Caco-2 (cell line): ENCODE data around the gene ZBTB3. TPM values are rescaled to one million over a fixed set of nuclear protein-coding genes. Genes with fewer than 3 reads are reported as not detected.

Experiments used
- BruUV-seq: library from RNA; stranded (reverse); fragments of 400-500 nt; replicated peaks from 2 replicates; lab custom pipeline; 2021; lab: Mats Ljungman, UMichigan
- CTCF ChIA-PET: fragments of 300-600 bp; sonication (Branson Sonifier 250); formaldehyde crosslinking; loops from one replicate; lab custom pipeline; 2022; ENCODE audit warnings: antibody characterized with exemption; lab: Charles Lee
- POLR2A ChIA-PET: fragments of 300-600 bp; sonication (Branson Sonifier 250); formaldehyde crosslinking; loops from one replicate; lab custom pipeline; 2022; ENCODE audit warnings: antibody characterized with exemption; lab: Charles Lee
- DNase-seq, 2 experiments: peaks; one replicate each; pipeline versions ENCODE4 v3.0.0 to v3.0.0-alpha.2; 2020 to 2022
- H3K27me3 ChIP-seq: replicated peaks from 2 replicates; pipeline ENCODE4 v1.6.0; 2011; ENCODE audit warnings: low read length; ENCODE audit not compliant: control insufficient read depth, insufficient read depth
- H3K36me3 ChIP-seq: 2 replicates; pipeline ENCODE4 v1.5.1; 2011; ENCODE audit warnings: low read length; ENCODE audit not compliant: control insufficient read depth, insufficient read depth
- H3K4me1 ChIP-seq: fragments of 250-450 bp; sonication (Bioruptor Pico); 2 replicates; pipeline ENCODE4 v1.5.1; 2020; ENCODE audit warnings: mild to moderate bottlenecking
- H3K4me3 ChIP-seq: 2 replicates; pipeline ENCODE4 v1.5.1; 2011; ENCODE audit warnings: low read depth, mild to moderate bottlenecking, control low read depth, low read length
- H3K9me3 ChIP-seq: fragments of 250-450 bp; sonication (Bioruptor Pico); 2 replicates; pipeline ENCODE4 v1.5.1; 2020; ENCODE audit warnings: mild to moderate bottlenecking, moderate library complexity
- H3K27ac Mint-ChIP-seq: one replicate; pipeline ENCODE4 v1.8.0; 2022; ENCODE audit warnings: mixed read lengths; ENCODE audit not compliant: unreplicated experiment
- H3K27me3 Mint-ChIP-seq: one replicate; pipeline ENCODE4 v1.8.0; 2022; ENCODE audit warnings: mixed read lengths; ENCODE audit not compliant: insufficient read depth, unreplicated experiment
- H3K36me3 Mint-ChIP-seq: one replicate; pipeline ENCODE4 v1.8.0; 2022; ENCODE audit warnings: mild to moderate bottlenecking, mixed read lengths; ENCODE audit not compliant: insufficient read depth, unreplicated experiment
- H3K4me1 Mint-ChIP-seq: one replicate; pipeline ENCODE4 v1.8.0; 2022; ENCODE audit warnings: low read depth, mixed read lengths; ENCODE audit not compliant: unreplicated experiment
- H3K4me3 Mint-ChIP-seq: one replicate; pipeline ENCODE4 v1.8.0; 2022; ENCODE audit warnings: mild to moderate bottlenecking, moderate library complexity, mixed read lengths; ENCODE audit not compliant: unreplicated experiment
- H3K9me3 Mint-ChIP-seq: one replicate; pipeline ENCODE4 v1.8.0; 2022; ENCODE audit warnings: mixed read lengths; ENCODE audit not compliant: unreplicated experiment
- CTCF ChIP-seq, 2 experiments: fragments of 200-600 bp in 1 of 2; IDR thresholded peaks; 1 replicate in 1 of 2; 2 replicates in 1 of 2; pipeline versions ENCODE4 v1.5.1 to v1.8.0; 2011 to 2022; ENCODE audit warnings: antibody characterized with exemption in 1 of 2, control low read depth in 1 of 2, inconsistent platforms in 1 of 2, low read depth in 1 of 2, low read length in 1 of 2, mild to moderate bottlenecking in 1 of 2, moderate library complexity in 1 of 2; ENCODE audit not compliant: insufficient read depth in 1 of 2, severe bottlenecking in 1 of 2, unreplicated experiment in 1 of 2
- intact Hi-C: fragments of 100-400 bp; cut with micrococcal nuclease; formaldehyde crosslinking; loops from one replicate; pipeline ENCODE4 v1.10.0; 2022; ENCODE audit not compliant: unreplicated experiment
- total RNA-seq: library from RNA; stranded (reverse); gene quantifications from 2 replicates; pipeline ENCODE4 v1.2.3, GENCODE V29; 2022

The ZBTB3 gene
- total RNA-seq, 1 experiment from 2014 or later, result 8.2 TPM

- peak in 1 of 2 experiments; percentile 19 for TF ChIP-seq CTCF (IDR thresholded peaks at IDR 0.05; ENCODE audit: insufficient read depth in 1 of 2, low read depth in 1 of 2, low read length in 1 of 2, severe bottlenecking in 1 of 2, unreplicated experiment in 1 of 2)
- peak; percentile 84 to 92 for DNase-seq
- H3K27me3 ChIP-seq, result no peaks in the 10 kb centered on the region
- no TSS peak for BruUV-seq
- Mint-ChIP-seq H3K4me1 (peaks cover 14% of the 10 kb centered on the region), H3K27ac (peak within 1 kb of the TSS; percentile 93), H3K27me3 (no peaks in the 10 kb centered on the region), H3K4me3 (peak within 1 kb of the TSS; percentile 83), H3K9me3 (no peaks in the 10 kb centered on the region), H3K36me3 (peaks cover 90% of the 10 kb centered on the region)
- H3K4me3 ChIP-seq, result peak within 1 kb of the TSS; percentile 81
- H3K4me1 ChIP-seq, result peaks cover 5% of the 10 kb centered on the region
- POLR2A ChIA-PET, result interaction anchor here (0.6 to 1.6 kb wide), 7 partner anchors 20 to 65 kb away, joined by 3 to 5 read pairs (median 4); partner anchors contain the start of genes POLR2G, STX5 and TAF6L
- H3K9me3 ChIP-seq, result no peaks in the 10 kb centered on the region
- H3K36me3 ChIP-seq, result peaks cover 6% of the 10 kb centered on the region; the same call in 1 of the 2 replicates
- intact Hi-C loops, result loop anchor here (1.0 kb wide), 2 partner anchors 14 to 71 kb away; partner anchors contain the start of gene NXF1
- CTCF ChIA-PET, result interaction anchor here (0.9 kb wide), 1 partner anchor 22 kb away, joined by 3 read pairs; no protein-coding TSS in a partner anchor
These were observed 37.7 kb upstream of the ZBTB3 start, which contains the start of gene TMEM223 for GRCh38 chr11:62791501-62792201. TSS of gene TMEM223 (minus strand) at chr11:62792006. CDS start at chr11:62791994, 12 bp downstream.

- Mint-ChIP-seq H3K9me3 (no peaks in the 10 kb centered on the region), H3K4me1 (peaks cover 12% of the 10 kb centered on the region), H3K4me3 (peak overlapping the region; percentile 91), H3K27ac (peak overlapping the region; percentile 93), H3K27me3 (no peaks in the 10 kb centered on the region), H3K36me3 (peaks cover 76% of the 10 kb centered on the region)
- no peak for TF ChIP-seq CTCF (IDR thresholded peaks at IDR 0.05; ENCODE audit: insufficient read depth in 1 of 2, low read depth in 1 of 2, low read length in 1 of 2, severe bottlenecking in 1 of 2, unreplicated experiment in 1 of 2)
- BruUV-seq, result no TSS peak
- intact Hi-C loops, result no loop called here
- H3K36me3 ChIP-seq, result peaks cover 6% of the 10 kb centered on the region; the same call in 1 of the 2 replicates
- no peak for DNase-seq
- ChIA-PET CTCF (interaction anchor here (0.8 kb wide), 1 partner anchor 66 kb away, joined by 3 read pairs; no protein-coding TSS in a partner anchor), POLR2A (interaction anchor here (0.8 kb wide), 1 partner anchor 42 kb away, joined by 3 read pairs; no protein-coding TSS in a partner anchor)
- H3K4me1 ChIP-seq, result peaks cover 9% of the 10 kb centered on the region
- H3K4me3 ChIP-seq, result no peak overlapping the region
- no peaks in the 10 kb centered on the region for H3K27me3 ChIP-seq
- no peaks in the 10 kb centered on the region for H3K9me3 ChIP-seq
These were observed 35.6 kb upstream of the ZBTB3 start for GRCh38 chr11:62789576-62789975.

DNA sequence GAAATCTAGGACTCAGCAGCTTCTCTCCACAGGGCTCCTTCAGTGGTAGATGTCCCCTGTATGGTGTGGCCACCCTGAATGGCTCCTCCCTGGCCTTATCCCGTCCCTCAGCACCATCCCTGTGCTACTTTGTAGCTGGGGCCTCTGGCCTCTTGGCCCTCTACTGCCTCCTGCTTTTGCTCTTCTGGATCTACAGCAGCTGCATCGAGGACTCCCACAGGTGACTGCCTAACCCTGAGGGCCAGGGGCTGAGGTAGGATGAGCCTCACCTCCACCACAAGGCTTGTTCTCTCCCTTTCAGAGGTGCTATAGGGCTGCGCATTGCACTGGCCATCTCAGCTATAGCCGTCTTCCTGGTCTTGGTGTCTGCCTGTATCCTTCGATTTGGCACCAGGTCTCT, 35.0 kb upstream of the ZBTB3 start:
- ChIA-PET POLR2A (interaction anchor here (0.8 kb wide), 1 partner anchor 42 kb away, joined by 3 read pairs; no protein-coding TSS in a partner anchor), CTCF (interaction anchor here (0.8 kb wide), 1 partner anchor 67 kb away, joined by 3 read pairs; no protein-coding TSS in a partner anchor)
- Mint-ChIP-seq H3K27me3 (no peaks in the 10 kb centered on the region), H3K36me3 (peaks cover 70% of the 10 kb centered on the region), H3K27ac (peak overlapping the region; percentile 93), H3K4me3 (peak overlapping the region; percentile 91), H3K9me3 (no peaks in the 10 kb centered on the region), H3K4me1 (peaks cover 9% of the 10 kb centered on the region)
- H3K36me3 ChIP-seq, result 0 out of 2 replicates have a peak, but pooled peaks cover 6% of the 10 kb centered on the region
- intact Hi-C loops, result no loop called here
- no peaks in the 10 kb centered on the region for H3K27me3 ChIP-seq
- peaks cover 9% of the 10 kb centered on the region for H3K4me1 ChIP-seq
- TF ChIP-seq CTCF (IDR thresholded peaks at IDR 0.05; ENCODE audit: insufficient read depth in 1 of 2, low read depth in 1 of 2, low read length in 1 of 2, severe bottlenecking in 1 of 2, unreplicated experiment in 1 of 2), result no peak
- DNase-seq, result no peak
- no peaks in the 10 kb centered on the region for H3K9me3 ChIP-seq
- BruUV-seq, result no TSS peak
- no peak overlapping the region for H3K4me3 ChIP-seq
